ENCODE results near the gene DUSP28. TPM values are rescaled to one million over a fixed set of nuclear protein-coding genes. Genes with fewer than 3 reads are reported as not detected.

Gene DUSP28
- total RNA-seq, 1 experiment from 2014 or later, result 4.9 TPM

DNA sequence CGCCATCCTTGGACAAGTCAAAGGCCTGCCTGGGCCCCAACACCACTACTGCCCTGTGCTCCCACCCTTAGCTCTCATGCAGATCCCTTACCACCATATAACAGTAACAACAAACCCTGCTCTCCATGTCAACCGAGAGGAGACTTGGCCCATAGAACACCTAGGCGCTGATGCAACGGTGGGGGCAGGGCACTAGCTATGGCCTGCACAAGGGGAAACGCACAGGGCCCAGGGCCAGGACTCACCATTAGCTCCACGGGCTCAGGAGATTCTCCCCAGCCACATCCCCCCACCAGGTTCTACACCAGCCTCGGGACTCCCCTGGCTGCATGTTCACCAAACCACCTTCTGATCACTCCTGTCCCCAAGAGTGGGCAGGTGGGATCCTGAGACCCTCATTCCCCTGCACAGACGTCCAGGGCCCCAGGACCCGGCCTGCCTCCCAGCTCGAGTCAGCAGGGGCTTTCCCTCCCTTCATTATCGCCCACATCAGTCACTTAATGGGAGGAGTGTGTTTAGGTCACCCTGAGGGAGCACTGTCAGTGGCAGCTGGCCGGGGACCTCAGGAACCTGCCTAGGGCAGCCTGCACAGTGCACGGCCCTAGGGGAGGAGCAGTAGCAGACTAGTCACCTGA is 31.6 kb upstream of the DUSP28 start:
- BruUV-seq (replicated peaks), result no TSS peak
- Histone ChIP-seq H3K9me3 (ENCODE audit: low read depth, low read length, poor library complexity, severe bottlenecking) (peaks cover 36% of the 10 kb centered on the region), H3K36me3 (ENCODE audit: insufficient read depth, low read length, poor library complexity, severe bottlenecking) (peaks cover 9% of the 10 kb centered on the region), H3K27ac (ENCODE audit: low read depth, low read length, poor library complexity, severe bottlenecking) (no peak overlapping the region), H3K4me3 (ENCODE audit: low read depth, low read length, poor library complexity, severe bottlenecking) (no peak overlapping the region), H3K27me3 (replicated peaks; ENCODE audit: insufficient read depth, low read depth, low read length, poor library complexity) (no peaks in the 10 kb centered on the region), H3K4me1 (ENCODE audit: insufficient read depth, low read length, poor library complexity, severe bottlenecking) (no peaks in the 10 kb centered on the region)
- ChIA-PET CTCF (no interaction called here), POLR2A (ENCODE audit: low non-redundant PET) (no interaction called here)
- DNase-seq (ENCODE audit: low spot score), result no peak
- intact Hi-C loops (cut with micrococcal nuclease; ENCODE audit: unreplicated experiment), result no loop called here
- TF ChIP-seq EZH2 (IDR thresholded peaks at IDR 0.05; ENCODE audit: borderline replicate concordance, low read depth, low read length, poor library complexity, severe bottlenecking), result no peak
- TF ChIP-seq, protein P1, sequence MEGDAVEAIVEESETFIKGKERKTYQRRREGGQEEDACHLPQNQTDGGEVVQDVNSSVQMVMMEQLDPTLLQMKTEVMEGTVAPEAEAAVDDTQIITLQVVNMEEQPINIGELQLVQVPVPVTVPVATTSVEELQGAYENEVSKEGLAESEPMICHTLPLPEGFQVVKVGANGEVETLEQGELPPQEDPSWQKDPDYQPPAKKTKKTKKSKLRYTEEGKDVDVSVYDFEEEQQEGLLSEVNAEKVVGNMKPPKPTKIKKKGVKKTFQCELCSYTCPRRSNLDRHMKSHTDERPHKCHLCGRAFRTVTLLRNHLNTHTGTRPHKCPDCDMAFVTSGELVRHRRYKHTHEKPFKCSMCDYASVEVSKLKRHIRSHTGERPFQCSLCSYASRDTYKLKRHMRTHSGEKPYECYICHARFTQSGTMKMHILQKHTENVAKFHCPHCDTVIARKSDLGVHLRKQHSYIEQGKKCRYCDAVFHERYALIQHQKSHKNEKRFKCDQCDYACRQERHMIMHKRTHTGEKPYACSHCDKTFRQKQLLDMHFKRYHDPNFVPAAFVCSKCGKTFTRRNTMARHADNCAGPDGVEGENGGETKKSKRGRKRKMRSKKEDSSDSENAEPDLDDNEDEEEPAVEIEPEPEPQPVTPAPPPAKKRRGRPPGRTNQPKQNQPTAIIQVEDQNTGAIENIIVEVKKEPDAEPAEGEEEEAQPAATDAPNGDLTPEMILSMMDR (conservative IDR thresholded peaks at IDR 0.05; ENCODE audit: low read depth, low read length), result no peak

DNA sequence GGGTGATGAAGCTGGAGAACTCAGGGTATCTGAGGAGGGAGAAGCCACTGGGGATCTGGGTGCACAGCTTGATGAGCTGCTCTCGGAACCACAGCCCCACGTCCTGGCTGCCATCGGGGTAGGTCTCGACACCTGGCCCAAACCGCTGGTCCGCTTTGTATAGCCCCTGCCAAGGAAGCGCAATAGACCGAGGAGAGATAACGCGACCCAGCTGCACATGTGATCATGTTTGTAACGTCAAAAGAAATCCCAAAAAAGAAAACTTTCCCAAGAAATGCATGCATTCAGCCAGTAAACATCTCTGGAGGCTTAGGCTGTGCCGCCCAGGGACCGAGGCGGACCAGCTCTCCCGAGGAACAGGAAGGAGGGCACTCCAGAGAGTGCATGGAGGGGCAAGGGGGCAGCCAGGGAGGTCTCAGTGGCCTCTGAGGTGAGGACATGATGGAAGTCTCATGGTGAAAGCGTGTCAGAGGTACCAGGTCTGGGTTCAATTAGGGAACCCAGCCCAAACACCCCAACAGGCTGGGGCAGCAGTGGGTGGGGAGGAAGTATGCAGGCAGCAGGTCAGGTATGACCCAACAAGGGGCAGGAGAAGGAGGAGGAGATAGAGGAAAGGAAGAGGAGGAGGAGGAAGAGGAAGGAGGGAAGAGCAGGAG is 30.7 kb upstream of the DUSP28 start:
- H3K27me3 ChIP-seq (replicated peaks; ENCODE audit: insufficient read depth, low read depth, low read length, poor library complexity), result no peaks in the 10 kb centered on the region
- TF ChIP-seq, protein P1 (conservative IDR thresholded peaks at IDR 0.05; ENCODE audit: low read depth, low read length), result no peak
- no peak for TF ChIP-seq EZH2 (IDR thresholded peaks at IDR 0.05; ENCODE audit: borderline replicate concordance, low read depth, low read length, poor library complexity, severe bottlenecking)
- no peak overlapping the region for H3K4me3 ChIP-seq (ENCODE audit: low read depth, low read length, poor library complexity, severe bottlenecking)
- no peak overlapping the region for H3K27ac ChIP-seq (ENCODE audit: low read depth, low read length, poor library complexity, severe bottlenecking)
- ChIA-PET CTCF (no interaction called here), POLR2A (ENCODE audit: low non-redundant PET) (no interaction called here)
- no TSS peak for BruUV-seq (replicated peaks)
- DNase-seq (ENCODE audit: low spot score), result no peak
- H3K9me3 ChIP-seq (ENCODE audit: low read depth, low read length, poor library complexity, severe bottlenecking), result peaks cover 36% of the 10 kb centered on the region
- peaks cover 7% of the 10 kb centered on the region for H3K36me3 ChIP-seq (ENCODE audit: insufficient read depth, low read length, poor library complexity, severe bottlenecking)
- no peaks in the 10 kb centered on the region for H3K4me1 ChIP-seq (ENCODE audit: insufficient read depth, low read length, poor library complexity, severe bottlenecking)
- intact Hi-C loops (cut with micrococcal nuclease; ENCODE audit: unreplicated experiment), result no loop called here

DNA sequence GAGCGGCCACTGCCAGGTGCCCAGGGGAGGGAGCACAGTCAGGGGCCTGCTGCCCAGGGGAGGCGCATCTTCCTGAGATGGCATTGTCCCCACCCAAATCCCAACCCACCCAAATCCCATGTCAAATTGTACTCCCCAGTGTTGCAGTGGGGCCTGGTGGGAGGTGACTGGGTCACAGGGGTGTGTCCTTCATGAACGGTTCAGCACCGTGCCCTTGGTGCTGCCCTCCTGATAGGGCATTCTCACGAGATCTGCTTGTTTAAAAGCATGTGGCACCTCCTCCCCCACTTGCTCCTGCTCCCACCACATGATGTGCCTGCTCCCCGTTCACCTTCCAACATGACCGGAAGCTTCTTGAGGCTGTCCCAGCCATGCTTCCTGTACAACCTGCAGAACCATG is 30.0 kb upstream of the DUSP28 start:
- H3K36me3 ChIP-seq (ENCODE audit: insufficient read depth, low read length, poor library complexity, severe bottlenecking), result peaks cover 7% of the 10 kb centered on the region
- DNase-seq (ENCODE audit: low spot score), result no peak
- no peak overlapping the region for H3K27ac ChIP-seq (ENCODE audit: low read depth, low read length, poor library complexity, severe bottlenecking)
- intact Hi-C loops (cut with micrococcal nuclease; ENCODE audit: unreplicated experiment), result no loop called here
- TF ChIP-seq, protein P1 (conservative IDR thresholded peaks at IDR 0.05; ENCODE audit: low read depth, low read length), result no peak
- no peak for TF ChIP-seq EZH2 (IDR thresholded peaks at IDR 0.05; ENCODE audit: borderline replicate concordance, low read depth, low read length, poor library complexity, severe bottlenecking)
- no peak overlapping the region for H3K4me3 ChIP-seq (ENCODE audit: low read depth, low read length, poor library complexity, severe bottlenecking)
- ChIA-PET POLR2A (ENCODE audit: low non-redundant PET) (no interaction called here), CTCF (no interaction called here)
- H3K9me3 ChIP-seq (ENCODE audit: low read depth, low read length, poor library complexity, severe bottlenecking), result peaks cover 29% of the 10 kb centered on the region
- no peaks in the 10 kb centered on the region for H3K4me1 ChIP-seq (ENCODE audit: insufficient read depth, low read length, poor library complexity, severe bottlenecking)
- H3K27me3 ChIP-seq (replicated peaks; ENCODE audit: insufficient read depth, low read depth, low read length, poor library complexity), result no peaks in the 10 kb centered on the region
- BruUV-seq (replicated peaks), result no TSS peak

All from A673 (cell line).